Heart left ventricle (tissue), 16 donors: ENCODE results near the gene PRKN. TPM values are rescaled to one million over a fixed set of nuclear protein-coding genes. Genes with fewer than 3 reads are reported as not detected.

Experiments
- ATAC-seq, 4 donors: fragments of 200-7000 bp; cut with Tn5 transposase; one replicate each; pipeline ENCODE4 v1.9.1; 2020 to 2022; ENCODE audit warnings: moderate library complexity in 4 of 4, mild to moderate bottlenecking in 3 of 4, moderate number of reproducible peaks in 1 of 4
- DNase-seq, 5 donors: peaks; one replicate each; pipeline ENCODE4 v3.0.0-alpha.2; 2020
- H3K27ac ChIP-seq, 12 donors: fragments of 200-600 bp; sonication (generic) in 4 of 12; one replicate each; pipeline versions ENCODE4 v1.5.0 to v1.8.0; 2016 to 2022; ENCODE audit warnings: mild to moderate bottlenecking in 2 of 12
- H3K27me3 ChIP-seq, 9 donors: fragments of 200-600 bp; sonication (generic) in 2 of 9; one replicate each; pipeline versions ENCODE4 v1.5.1 to v1.8.0; 2016 to 2022; ENCODE audit warnings: mild to moderate bottlenecking in 3 of 9
- H3K36me3 ChIP-seq, 9 donors: fragments of 200-600 bp; sonication (generic) in 2 of 9; one replicate each; pipeline versions ENCODE4 v1.5.0 to v1.8.0; 2018 to 2022; ENCODE audit warnings: mild to moderate bottlenecking in 2 of 9
- H3K4me1 ChIP-seq, 12 donors: fragments of 200-600 bp; sonication (generic) in 4 of 12; one replicate each; pipeline versions ENCODE4 v1.5.0 to v1.8.0; 2016 to 2022; ENCODE audit warnings: mild to moderate bottlenecking in 3 of 12
- H3K4me3 ChIP-seq, 12 donors: fragments of 200-600 bp; sonication (generic) in 4 of 12; one replicate each; pipeline versions ENCODE4 v1.5.0 to v1.8.0; 2017 to 2022; ENCODE audit warnings: mild to moderate bottlenecking in 9 of 12, moderate library complexity in 4 of 12
- H3K9me3 ChIP-seq, 12 donors: fragments of 200-600 bp; sonication (generic) in 4 of 12; one replicate each; pipeline versions ENCODE4 v1.5.0 to v1.8.0; 2016 to 2022; ENCODE audit warnings: mild to moderate bottlenecking in 1 of 12
- CTCF ChIP-seq, 12 donors: fragments of 200-600 bp; sonication (generic) in 4 of 12; IDR thresholded peaks; one replicate each; pipeline versions ENCODE4 v1.5.0 to v1.8.0; 2018 to 2022; ENCODE audit warnings: antibody characterized with exemption in 12 of 12, mild to moderate bottlenecking in 5 of 12
- POLR2A ChIP-seq, 2 donors: fragments of 450-650 bp; IDR thresholded peaks; one replicate each; pipeline ENCODE4 v1.6.1; 2017; ENCODE audit warnings: antibody characterized with exemption in 2 of 2, mild to moderate bottlenecking in 2 of 2, moderate library complexity in 2 of 2
- WGBS, 4 donors: extraction: QIAGEN DNeasy Blood & Tissue Kit in 2 of 4; methylation state at CpG; one replicate each; pipeline versions ENCODE4 v1.1.5 to v1.1.7; 2013 to 2018; 5-methylcytosine and 5-hydroxymethylcytosine counted together
- intact Hi-C, 10 donors: fragments of 100-400 bp; cut with DNase I; formaldehyde crosslinking; loops; one replicate each; pipeline versions ENCODE4 v1.11.1 to v1.14.2; 2022
- polyA plus RNA-seq, 2 donors: library from polyadenylated mRNA; stranded (reverse); fragments of 200-250 nt; gene quantifications; one replicate each; pipeline ENCODE4 v1.2.3, GENCODE V29; 2013
- total RNA-seq, 9 donors: library from RNA; depleted of rRNA in 2 of 9; stranded (reverse); fragments of >200 nt in 2 of 9; fragmentation: NEBNext Ultra II Directional in 3 of 9; extraction: Animal tissue kit (Norgen Biotek cat#: 25700) in 3 of 9; gene quantifications; one replicate each; pipeline versions ENCODE4 v1.1.0 to v1.2.4, GENCODE V29; 2016 to 2023
- donor health status: ischemic (EF 13 %, LVEDD 7.1; RV severe dilation, severe dysfunction).
- donor health status: healthy with polysubstance abuse.
- donor health status: DM: no; HTN: yes; CAD: no.
- donor health status: DM: no; HTN: no; CAD: no.
- donor health status: ischemic (EF 25% LVEDD 6.9; RV normal size, moderate dysfunction).
- donor health status: ischemic (EF 25% LVEDD 5.7; RV mildly dilated, moderate dysfunction).
- donor health status: healthy.
- donor health status: DM: yes; HTN: yes; CAD: no.
- donor health status: ischemic (EF 35%, LVEDD 5.7; RV mildly dilated, moderate dysfunction).
- donor health status: nonischemic (EF 11% LVEDD 7.7; RV severe dilation, severe dysfunction).
- donor health status: DM: yes; HTN: yes; CAD: no.
- donor health status: PGD.
- donor health status: ischemic (EF 29% LVEDD 5.4; RV normal size, mild dysfunction).
- donor health status: nonischemic (EF 23%, LVEDD 6.1; RV moderate dilation, normal function).

PRKN gene
- total and polyA plus RNA-seq, 11 donors = 3.4 to 32.5 (median 21.2) TPM

GRCh38 chr6:161850562-161850961 lies 877.0 kb downstream of the PRKN start:
- TF ChIP-seq CTCF (IDR thresholded peaks at IDR 0.05) (no peak), POLR2A (IDR thresholded peaks at IDR 0.05) (no peak)
- Histone ChIP-seq H3K36me3 (no peaks in the 10 kb centered on the region), H3K27me3 (no peaks in the 10 kb centered on the region), H3K4me1 (no peaks in the 10 kb centered on the region), H3K4me3 (no peak overlapping the region), H3K9me3 (no peaks in the 10 kb centered on the region), H3K27ac (no peak overlapping the region)
- no peak for DNase-seq
- no peak for ATAC-seq
- WGBS, 4 donors = 83 to 95% (median 88%) methylated on average over 2 of the region's 2 CpGs
- intact Hi-C loops = no loop called here

GRCh38 chr6:161847628-161848027 lies 879.9 kb downstream of the PRKN start:
- Histone ChIP-seq H3K4me1 (no peaks in the 10 kb centered on the region), H3K9me3 (no peaks in the 10 kb centered on the region), H3K27ac (no peak overlapping the region), H3K4me3 (no peak overlapping the region), H3K36me3 (no peaks in the 10 kb centered on the region), H3K27me3 (no peaks in the 10 kb centered on the region)
- DNase-seq = no peak
- intact Hi-C loops = no loop called here
- WGBS, 4 donors = 86 to 90% (median 89%) methylated on average over 3 of the region's 3 CpGs
- no peak for TF ChIP-seq POLR2A (IDR thresholded peaks at IDR 0.05)
- no peak for TF ChIP-seq CTCF (IDR thresholded peaks at IDR 0.05)
- no peak for ATAC-seq

- Histone ChIP-seq H3K36me3 (no peaks in the 10 kb centered on the region), H3K9me3 (no peaks in the 10 kb centered on the region), H3K27ac (no peak overlapping the region), H3K27me3 (no peaks in the 10 kb centered on the region), H3K4me3 (no peak overlapping the region), H3K4me1 (no peaks in the 10 kb centered on the region)
- intact Hi-C loops = no loop called here
- WGBS, 4 donors = 81 to 97% (median 83%) methylated on average over 4 of the region's 4 CpGs
- no peak for DNase-seq
- TF ChIP-seq POLR2A (IDR thresholded peaks at IDR 0.05) (no peak), CTCF (IDR thresholded peaks at IDR 0.05) (no peak)
- ATAC-seq = no peak
Observed at GRCh38 chr6:161844804-161845203, 882.8 kb downstream of the PRKN start.

GRCh38 chr6:161843066-161843465 lies 884.5 kb downstream of the PRKN start:
- TF ChIP-seq POLR2A (IDR thresholded peaks at IDR 0.05) (no peak), CTCF (IDR thresholded peaks at IDR 0.05) (no peak)
- no peaks in the 10 kb centered on the region for H3K4me1 ChIP-seq
- intact Hi-C loops = no loop called here
- WGBS, 4 donors = 86 to 94% (median 91%) methylated on average over 3 of the region's 3 CpGs
- no peaks in the 10 kb centered on the region for H3K9me3 ChIP-seq
- H3K27me3 ChIP-seq = no peaks in the 10 kb centered on the region
- no peaks in the 10 kb centered on the region for H3K36me3 ChIP-seq
- no peak overlapping the region for H3K27ac ChIP-seq
- H3K4me3 ChIP-seq = no peak overlapping the region
- no peak for ATAC-seq
- DNase-seq = no peak
